GM21360 (cell line): ENCODE measurements around the gene UBE2D4.

Source experiments
- ATAC-seq: cut with Tn5 transposase; IDR thresholded peaks from one replicate; pipeline ENCODE4 v1.9.1; 2021; ENCODE audit warnings: mild to moderate bottlenecking, moderate library complexity; ENCODE audit not compliant: unreplicated experiment

UBE2D4 gene

DNA sequence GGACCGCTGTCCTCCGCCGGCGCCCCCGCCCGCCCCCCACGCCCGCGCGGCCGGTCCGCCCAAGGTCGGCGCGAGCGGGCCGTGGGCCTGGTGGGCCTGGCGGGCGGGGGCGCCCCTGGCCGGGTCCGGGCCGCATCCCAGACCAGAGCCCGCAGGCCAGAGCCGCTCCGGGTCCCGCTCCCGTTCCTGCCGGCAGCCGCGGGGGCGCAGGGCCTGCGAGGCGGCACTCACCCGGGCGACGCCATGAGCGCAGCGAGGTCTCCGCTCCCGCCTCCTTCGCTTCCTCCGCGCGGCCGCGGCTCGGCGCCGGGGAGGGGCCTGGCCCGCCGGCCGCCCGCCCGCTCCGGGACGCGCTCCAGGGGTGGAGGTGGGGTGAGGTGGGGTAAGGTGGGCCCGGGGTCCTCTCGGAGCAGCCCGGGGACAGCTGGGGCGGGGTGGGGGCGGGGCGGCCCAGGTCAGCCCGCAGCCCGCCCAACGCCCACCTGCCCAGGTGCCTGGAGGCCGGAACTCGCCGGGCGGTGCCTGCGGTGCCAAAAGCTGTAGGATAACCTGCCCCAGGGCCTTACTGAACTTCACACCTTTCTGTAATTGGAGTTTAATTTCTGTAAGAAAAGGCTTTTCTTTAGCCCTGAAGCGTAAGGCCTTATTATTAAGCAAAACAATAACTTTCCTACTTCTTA lies 19.8 kb upstream of the UBE2D4 start, which contains the start of gene URGCP:
TSS of gene URGCP (minus strand) at position 266 of the 680 bp plus-strand sequence. CDS start at position 245, 21 bp downstream.
- ATAC-seq = peak; percentile 62

DNA sequence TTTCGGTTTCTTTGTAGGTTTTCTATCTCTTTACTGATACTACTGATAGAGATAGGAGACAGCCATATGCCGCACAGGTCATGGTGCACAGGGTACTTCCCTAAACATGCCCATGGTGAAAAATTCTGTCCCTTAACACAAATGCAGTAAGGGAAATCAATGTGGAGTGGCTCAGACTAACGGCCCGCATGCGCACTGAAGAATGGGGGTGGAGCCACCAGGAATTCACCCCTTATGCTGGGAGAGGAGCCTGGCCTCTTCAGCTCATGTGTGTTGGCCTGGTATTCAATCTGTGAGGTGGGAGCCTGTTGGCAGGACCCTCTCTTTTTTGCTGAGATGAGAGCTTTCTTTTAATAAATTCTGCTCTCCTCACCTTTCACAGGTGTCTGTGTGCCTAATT lies 11.4 kb upstream of the UBE2D4 start:
- no peak for ATAC-seq

DNA sequence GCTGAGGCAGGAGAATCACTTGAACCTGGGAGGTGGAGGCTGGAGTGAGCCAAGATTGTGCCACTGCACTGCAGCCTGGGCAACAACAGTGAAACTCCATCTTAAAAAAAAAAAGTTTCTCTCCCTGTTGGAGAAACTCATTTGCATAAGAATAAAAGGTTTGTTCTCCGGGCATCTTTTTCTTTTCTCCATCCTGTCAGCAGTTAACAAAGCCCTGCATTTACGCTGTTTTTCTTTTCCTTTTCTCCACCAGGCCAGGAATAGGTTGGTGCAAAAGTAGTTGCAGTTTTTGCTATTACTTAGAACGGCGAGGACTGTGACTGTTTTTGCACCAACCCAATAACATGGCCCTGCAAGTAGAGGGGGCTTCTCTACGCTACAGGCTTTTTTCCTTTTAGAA lies 10.3 kb upstream of the UBE2D4 start:
- ATAC-seq = no peak

DNA sequence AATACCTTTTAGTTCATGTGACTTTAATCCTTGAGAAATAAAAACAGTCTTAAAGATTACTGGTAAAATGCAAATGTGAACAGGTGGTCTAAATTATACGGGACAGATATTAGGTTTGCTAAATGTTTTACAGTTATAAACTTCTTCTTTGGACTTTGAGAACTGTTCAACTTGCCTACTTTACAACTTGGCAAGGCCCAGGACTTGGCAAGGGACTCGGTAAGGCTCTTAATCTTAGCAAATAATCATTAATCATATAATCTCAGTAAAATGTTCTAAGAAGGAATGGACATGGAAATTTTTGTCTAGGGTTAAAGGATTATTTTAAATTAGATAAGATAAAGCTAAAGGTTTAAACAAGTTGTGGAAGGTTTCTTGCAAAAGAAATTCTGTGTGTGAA lies 4.8 kb upstream of the UBE2D4 start:
- ATAC-seq = no peak

- no peak for ATAC-seq
These were observed 3.5 kb upstream of the UBE2D4 start for GRCh38 chr7:43922726-43923125.

GRCh38 chr7:43926798-43927123 lies 525 bp downstream of the UBE2D4 start:
- no peak for ATAC-seq

DNA sequence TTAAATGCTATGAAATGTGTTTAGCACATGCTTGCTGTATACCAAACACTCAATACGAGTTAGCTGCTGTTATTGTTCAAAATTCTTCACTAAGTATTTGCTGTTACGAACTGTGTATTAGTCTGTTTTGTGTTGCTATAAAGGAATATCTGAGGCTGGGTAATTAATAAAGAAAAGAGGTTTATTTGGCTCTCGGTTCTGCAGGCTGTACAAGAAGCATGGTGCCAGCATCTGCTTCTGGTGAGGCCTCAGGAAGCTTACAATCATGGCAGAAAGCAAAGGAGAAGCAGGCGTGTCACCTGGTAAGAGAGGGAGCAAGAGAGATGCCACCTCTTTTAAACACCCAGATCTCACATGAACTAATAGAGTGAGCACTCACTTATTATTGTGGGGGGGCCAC lies 1.6 kb downstream of the UBE2D4 start:
- ATAC-seq = no peak

- ATAC-seq = no peak
These were observed 3.6 kb downstream of the UBE2D4 start for GRCh38 chr7:43929529-43930457.

GRCh38 chr7:43931346-43931745 lies 5.1 kb downstream of the UBE2D4 start:
- no peak for ATAC-seq

GRCh38 chr7:43933902-43934560 lies 7.8 kb downstream of the UBE2D4 start:
- no peak for ATAC-seq

DNA sequence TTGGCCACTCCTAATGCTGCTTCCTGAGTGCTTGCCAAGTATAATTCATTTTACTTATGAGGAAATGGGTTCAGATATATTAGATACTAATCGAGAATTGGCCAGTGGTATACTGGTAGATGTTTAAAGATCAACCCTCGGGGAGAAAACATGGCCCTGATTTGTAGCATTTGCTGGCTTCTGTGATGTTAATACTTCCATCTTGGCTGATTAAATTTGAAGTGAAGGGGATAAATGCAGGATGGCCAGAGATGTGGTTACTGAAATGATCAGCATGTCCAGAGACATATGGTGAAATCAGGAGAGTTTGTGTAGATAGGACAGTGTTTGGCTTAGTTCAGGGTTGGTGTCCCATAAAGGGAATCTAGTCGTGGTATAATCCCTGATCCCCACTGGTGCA lies 11.2 kb downstream of the UBE2D4 start:
- no peak for ATAC-seq

- no peak for ATAC-seq
These were observed 12.8 kb downstream of the UBE2D4 start for GRCh38 chr7:43938892-43939482.

DNA sequence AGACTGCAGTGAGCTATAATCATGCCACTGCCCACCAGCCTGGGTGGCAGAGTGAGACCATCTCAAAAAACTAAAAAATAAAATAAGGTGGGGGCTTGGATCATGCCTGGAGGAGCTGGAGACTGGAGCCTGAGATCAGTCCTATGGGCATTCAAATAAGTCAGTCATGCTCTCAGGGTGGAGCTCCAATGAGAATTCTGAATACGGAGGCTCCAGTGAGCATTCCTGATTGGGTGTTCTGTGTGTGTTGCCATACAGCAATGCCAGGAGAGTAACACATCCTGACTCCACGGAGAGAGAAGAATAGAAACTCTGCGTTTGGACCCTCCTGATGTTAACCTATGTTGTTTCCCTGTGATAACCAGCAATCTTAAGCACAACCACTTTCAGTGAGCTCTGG lies 16.0 kb downstream of the UBE2D4 start:
- no peak for ATAC-seq

- no peak for ATAC-seq
These were observed 16.8 kb downstream of the UBE2D4 start for GRCh38 chr7:43942997-43943396.

- ATAC-seq = no peak
These were observed 17.4 kb downstream of the UBE2D4 start for GRCh38 chr7:43943417-43944187.

- peak; percentile 67 for ATAC-seq
These were observed 18.1 kb downstream of the UBE2D4 start for GRCh38 chr7:43944286-43944685.

DNA sequence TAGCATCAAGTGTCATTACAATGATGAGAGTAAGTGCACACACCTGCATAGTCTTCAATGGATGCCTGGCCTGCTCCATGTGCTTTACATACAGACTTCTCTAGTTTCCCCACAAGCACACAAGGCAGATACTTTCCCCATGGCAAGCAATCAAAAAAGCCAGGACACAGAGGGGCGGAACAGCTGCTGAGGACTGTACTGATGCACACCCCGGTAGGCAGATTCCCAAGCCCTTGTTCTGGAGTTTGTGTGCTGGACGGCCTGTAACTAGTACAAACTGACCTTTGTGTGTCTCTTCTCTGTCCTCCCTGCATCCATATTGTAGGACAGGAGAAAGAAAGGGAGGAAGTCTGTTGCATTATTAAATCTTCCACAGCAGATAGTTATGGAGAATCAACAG lies 25.8 kb downstream of the UBE2D4 start:
- no peak for ATAC-seq

GRCh38 chr7:43953071-43953470 lies 26.8 kb downstream of the UBE2D4 start:
- ATAC-seq = no peak

- ATAC-seq = peak; percentile 54
These were observed 28.4 kb downstream of the UBE2D4 start for GRCh38 chr7:43954524-43955228.

- no peak for ATAC-seq
These were observed 29.8 kb downstream of the UBE2D4 start for GRCh38 chr7:43956027-43956426.
